ENCODE results near the gene CACNA1A. TPM values are rescaled to one million over a fixed set of nuclear protein-coding genes. Genes with fewer than 3 reads are reported as not detected.

Gene CACNA1A
- total and polyA plus RNA-seq, 8 donors, result 2.4 to 42.6 (median 6.8) TPM

GRCh38 chr19:13225973-13226865 lies 280.1 kb downstream of the CACNA1A start:
- 51 to 73% methylated on average over 23 to 26 of the region's 26 CpGs for WGBS, 2 donors
- ATAC-seq, result no peak
- intact Hi-C loops (cut with DNase I), result no loop called here

GRCh38 chr19:13225085-13225484 lies 281.2 kb downstream of the CACNA1A start:
- no peaks in the 10 kb centered on the region for H3K36me3 ChIP-seq
- TF ChIP-seq CTCF (IDR thresholded peaks at IDR 0.05), result no peak
- no peaks in the 10 kb centered on the region for H3K9me3 ChIP-seq
- 43 to 54% methylated on average over 8 to 9 of the region's 9 CpGs for WGBS, 2 donors
- intact Hi-C loops (cut with DNase I), result no loop called here
- H3K27ac ChIP-seq, result no peak overlapping the region
- H3K27me3 ChIP-seq, result no peaks in the 10 kb centered on the region
- FAIRE-seq, result no peak
- no peak overlapping the region for H3K4me3 ChIP-seq
- no peak for DNase-seq
- H3K4me1 ChIP-seq, result no peaks in the 10 kb centered on the region
- no peak for ATAC-seq

More at GRCh38 chr19:13225973-13226865, 280.1 kb downstream of the CACNA1A start:
- DNase-seq (no peak), FAIRE-seq (no peak)
- Histone ChIP-seq H3K4me3 (no peak overlapping the region), H3K27me3 (no peaks in the 10 kb centered on the region), H3K36me3 (no peaks in the 10 kb centered on the region), H3K9me3 (no peaks in the 10 kb centered on the region), H3K27ac (no peak overlapping the region), H3K4me1 (no peaks in the 10 kb centered on the region)
- no peak for TF ChIP-seq CTCF (IDR thresholded peaks at IDR 0.05)

- Histone ChIP-seq H3K9me3 (no peaks in the 10 kb centered on the region), H3K27ac (no peak overlapping the region), H3K4me1 (no peaks in the 10 kb centered on the region), H3K4me3 (no peak overlapping the region), H3K36me3 (no peaks in the 10 kb centered on the region), H3K27me3 (no peaks in the 10 kb centered on the region)
- ATAC-seq (no peak), DNase-seq (no peak), FAIRE-seq (no peak)
- 76% methylated on average over 2 of the region's 2 CpGs for WGBS, 2 donors
- intact Hi-C loops (cut with DNase I), result no loop called here
- TF ChIP-seq CTCF (IDR thresholded peaks at IDR 0.05), result no peak
These were observed 285.4 kb downstream of the CACNA1A start for GRCh38 chr19:13220847-13221246.

GRCh38 chr19:13215572-13216380 lies 290.5 kb downstream of the CACNA1A start:
- H3K27me3 ChIP-seq, result no peaks in the 10 kb centered on the region
- DNase-seq (no peak), ATAC-seq (no peak), FAIRE-seq (no peak)
- no peaks in the 10 kb centered on the region for H3K9me3 ChIP-seq
- no peak for TF ChIP-seq CTCF (IDR thresholded peaks at IDR 0.05)
- H3K36me3 ChIP-seq, result no peaks in the 10 kb centered on the region
- no peak overlapping the region for H3K4me3 ChIP-seq
- H3K27ac ChIP-seq, result no peak overlapping the region
- WGBS, 2 donors, result 57 to 73% methylated on average over 15 to 19 of the region's 19 CpGs
- intact Hi-C loops (cut with DNase I), result no loop called here
- H3K4me1 ChIP-seq, result no peaks in the 10 kb centered on the region

All from pancreas (tissue), 10 donors.